Liver (tissue), 9 donors: ENCODE data around the gene CDC42BPA. TPM values are rescaled to one million over a fixed set of nuclear protein-coding genes. Genes with fewer than 3 reads are reported as not detected.
"Not testable (repeated sequence)": the region's sequence is repeated elsewhere in the genome, so short reads cannot be mapped to it uniquely, and the experiment has no call there.

ENCODE experiments used
- DNase-seq: peaks from one replicate; pipeline ENCODE4 v3.0.0-alpha.2; 2017; ENCODE audit warnings: low spot score
- H3K27ac ChIP-seq, 2 donors: one replicate each; pipeline ENCODE4 v1.7.0; 2013; ENCODE audit warnings: inconsistent platforms in 2 of 2, low read length in 2 of 2, control low read depth in 1 of 2, low read depth in 1 of 2, mild to moderate bottlenecking in 1 of 2
- H3K27me3 ChIP-seq, 4 donors: one replicate each; pipeline versions ENCODE4 v1.6.1 to v1.7.0; 2013; ENCODE audit warnings: low read length in 3 of 4, inconsistent platforms in 1 of 4, mild to moderate bottlenecking in 1 of 4, moderate library complexity in 1 of 4; ENCODE audit not compliant: control insufficient read depth in 4 of 4, insufficient read depth in 4 of 4
- H3K36me3 ChIP-seq, 4 donors: one replicate each; pipeline versions ENCODE4 v1.6.1 to v1.7.0; 2013; ENCODE audit warnings: low read length in 3 of 4, mild to moderate bottlenecking in 3 of 4, low read depth in 1 of 4, moderate library complexity in 1 of 4; ENCODE audit not compliant: control insufficient read depth in 4 of 4, insufficient read depth in 3 of 4
- H3K4me1 ChIP-seq, 4 donors: one replicate each; pipeline versions ENCODE4 v1.6.1 to v1.7.0; 2013; ENCODE audit warnings: low read length in 3 of 4, mild to moderate bottlenecking in 3 of 4, moderate library complexity in 1 of 4; ENCODE audit not compliant: control insufficient read depth in 4 of 4, insufficient read depth in 4 of 4
- H3K4me3 ChIP-seq, 3 donors: one replicate each; pipeline versions ENCODE4 v1.6.1 to v1.7.0; 2013; ENCODE audit warnings: low read length in 3 of 3, control low read depth in 1 of 3, low read depth in 1 of 3, mild to moderate bottlenecking in 1 of 3
- H3K9ac ChIP-seq, 2 donors: one replicate each; pipeline ENCODE4 v1.7.0; 2013; ENCODE audit warnings: low read length in 2 of 2, mild to moderate bottlenecking in 2 of 2, moderate library complexity in 2 of 2, control low read depth in 1 of 2, low read depth in 1 of 2
- H3K9me3 ChIP-seq, 4 donors: one replicate each; pipeline versions ENCODE4 v1.6.1 to v1.7.0; 2013; ENCODE audit warnings: low read length in 3 of 4; ENCODE audit not compliant: control insufficient read depth in 4 of 4
- CTCF ChIP-seq: fragments of 150-350 bp; IDR thresholded peaks from 2 replicates; pipeline ENCODE4 v1.5.1; 2017; ENCODE audit warnings: improper control_type of control experiment, low read depth, low read length; ENCODE audit not compliant: missing input control
- EGR1 ChIP-seq, 2 donors: IDR thresholded peaks; 2 replicates each; pipeline ENCODE4 v1.6.1; 2016 to 2018; ENCODE audit warnings: antibody characterized with exemption in 2 of 2, low read depth in 2 of 2
- FOXA2 ChIP-seq: IDR thresholded peaks from 2 replicates; pipeline ENCODE4 v1.6.1; 2016; ENCODE audit warnings: antibody characterized with exemption
- GABPA ChIP-seq, 2 donors: IDR thresholded peaks in 1 of 2; conservative IDR thresholded peaks in 1 of 2; 2 replicates each; pipeline ENCODE4 v1.6.1; 2016; ENCODE audit warnings: antibody characterized with exemption in 2 of 2, mild to moderate bottlenecking in 1 of 2, moderate library complexity in 1 of 2
- HNF4A ChIP-seq, 2 donors: conservative IDR thresholded peaks; 2 replicates each; pipeline ENCODE4 v1.6.1; 2016; ENCODE audit warnings: antibody characterized with exemption in 2 of 2, mild to moderate bottlenecking in 2 of 2
- HNF4G ChIP-seq: IDR thresholded peaks from 2 replicates; pipeline ENCODE4 v1.6.1; 2016; ENCODE audit warnings: antibody characterized with exemption
- MAX ChIP-seq: IDR thresholded peaks from 2 replicates; pipeline ENCODE4 v1.6.1; 2016; ENCODE audit warnings: antibody characterized with exemption
- NR2F2 ChIP-seq: IDR thresholded peaks from 2 replicates; pipeline ENCODE4 v1.6.1; 2016; ENCODE audit warnings: antibody characterized with exemption
- RAD21 ChIP-seq, 2 donors: IDR thresholded peaks; 2 replicates each; pipeline ENCODE4 v1.6.1; 2016; ENCODE audit warnings: antibody characterized with exemption in 2 of 2, mild to moderate bottlenecking in 2 of 2
- REST ChIP-seq: IDR thresholded peaks from 2 replicates; pipeline ENCODE4 v1.6.1; 2016; ENCODE audit warnings: antibody characterized with exemption, mild to moderate bottlenecking
- RXRA ChIP-seq, 2 donors: IDR thresholded peaks; 2 replicates each; pipeline ENCODE4 v1.6.1; 2017 to 2018; ENCODE audit warnings: antibody characterized with exemption in 2 of 2, mild to moderate bottlenecking in 1 of 2
- SP1 ChIP-seq: IDR thresholded peaks from 2 replicates; pipeline ENCODE4 v1.6.1; 2018; ENCODE audit warnings: antibody characterized with exemption, mild to moderate bottlenecking
- TAF1 ChIP-seq: conservative IDR thresholded peaks from 2 replicates; pipeline ENCODE4 v1.6.1; 2016; ENCODE audit warnings: antibody characterized with exemption, mild to moderate bottlenecking
- YY1 ChIP-seq: IDR thresholded peaks from 2 replicates; pipeline ENCODE4 v1.6.1; 2016; ENCODE audit warnings: antibody characterized with exemption, mild to moderate bottlenecking
- WGBS: extraction: QIAGEN DNeasy Blood & Tissue Kit; methylation state at CpG from one replicate; pipeline ENCODE4 v1.1.7; 2013; 5-methylcytosine and 5-hydroxymethylcytosine counted together
- polyA plus RNA-seq, 2 donors: library from polyadenylated mRNA; stranded (reverse) in 1 of 2; unstranded in 1 of 2; fragments of 200-250 nt in 1 of 2; fragments of >200 nt in 1 of 2; fragmentation: Nextera tagmentation in 1 of 2; extraction: Ambion mirVana in 1 of 2; gene quantifications; one replicate each; pipeline versions ENCODE4 v1.2.1 to v1.2.3, GENCODE V29; 2013 to 2015
- total RNA-seq, 2 donors: library from RNA; depleted of rRNA; stranded (reverse); fragments of >200 nt; gene quantifications; one replicate each; pipeline ENCODE4 v1.2.3, GENCODE V29; 2014
- donor health status: healthy.
- donor health status: healthy.
- donor health status: healthy.
- donor health status: healthy.
- donor health status: healthy.

The CDC42BPA gene
- total and polyA plus RNA-seq, 4 donors: 5.8 to 39.9 (median 24.3) TPM

- TF ChIP-seq EGR1 (IDR thresholded peaks at IDR 0.05; ENCODE audit: low read depth in 2 of 2) (no peak), MAX (no peak), HNF4A (conservative IDR thresholded peaks at IDR 0.05) (no peak), HNF4G (no peak), TAF1 (no peak), YY1 (no peak), RXRA (IDR thresholded peaks at IDR 0.05) (no peak), GABPA (IDR thresholded peaks at IDR 0.05 in 1 of 2, conservative IDR thresholded peaks at IDR 0.05 in 1 of 2) (no peak), NR2F2 (no peak), SP1 (no peak), REST (no peak), FOXA2 (no peak), CTCF (no peak)
- no peaks in the 10 kb centered on the region for H3K4me1 ChIP-seq
- WGBS: 97% methylated on average over 8 of the region's 8 CpGs
- H3K9me3 ChIP-seq: no peaks in the 10 kb centered on the region
- peaks cover 0 to 15% (median 7%) of the 10 kb centered on the region in 4 donors for H3K36me3 ChIP-seq
- no peak overlapping the region for H3K9ac ChIP-seq
- no peaks in the 10 kb centered on the region for H3K27me3 ChIP-seq
- DNase-seq: no peak
- H3K27ac ChIP-seq: no peak overlapping the region
- no peak overlapping the region for H3K4me3 ChIP-seq
These were observed 315.1 kb downstream of the CDC42BPA start for GRCh38 chr1:227003165-227003564.

- no peak for DNase-seq
- H3K36me3 ChIP-seq: peaks cover 0 to 15% (median 7%) of the 10 kb centered on the region in 4 donors
- H3K9ac ChIP-seq: no peak overlapping the region
- H3K4me1 ChIP-seq: no peaks in the 10 kb centered on the region
- H3K4me3 ChIP-seq: no peak overlapping the region
- H3K27ac ChIP-seq: no peak overlapping the region
- no peaks in the 10 kb centered on the region for H3K27me3 ChIP-seq
- H3K9me3 ChIP-seq: no peaks in the 10 kb centered on the region
- TF ChIP-seq REST (no peak), SP1 (no peak), HNF4G (no peak), GABPA (IDR thresholded peaks at IDR 0.05 in 1 of 2, conservative IDR thresholded peaks at IDR 0.05 in 1 of 2) (no peak), RAD21 (IDR thresholded peaks at IDR 0.05) (no peak), YY1 (no peak), RXRA (IDR thresholded peaks at IDR 0.05) (no peak), EGR1 (IDR thresholded peaks at IDR 0.05; ENCODE audit: low read depth in 2 of 2) (no peak)
- 68% methylated on average over 3 of the region's 3 CpGs for WGBS
These were observed 315.7 kb downstream of the CDC42BPA start for GRCh38 chr1:227002531-227003049.

GRCh38 chr1:226999579-226999978, 318.7 kb downstream of the CDC42BPA start:
- WGBS: 96% methylated on average over 2 of the region's 2 CpGs
- not testable (repeated sequence) for H3K27ac ChIP-seq, H3K4me3 ChIP-seq, H3K27me3 ChIP-seq, H3K4me1 ChIP-seq, H3K9me3 ChIP-seq, DNase-seq, H3K9ac ChIP-seq
- H3K36me3 ChIP-seq: peaks cover under 1 to 12% (median 5%) of the 10 kb centered on the region in 4 donors
